GM19438 (cell line): Measurements from ENCODE around the gene ABCA5.

Experiments used
- ATAC-seq: cut with Tn5 transposase; IDR thresholded peaks from one replicate; pipeline ENCODE4 v1.9.1; 2021; ENCODE audit warnings: low read depth; ENCODE audit not compliant: unreplicated experiment

The ABCA5 gene

GRCh38 chr17:69268543-69269014 is 58.4 kb downstream of the ABCA5 start:
- no peak for ATAC-seq

GRCh38 chr17:69267219-69267618 is 59.7 kb downstream of the ABCA5 start:
- ATAC-seq = no peak

DNA sequence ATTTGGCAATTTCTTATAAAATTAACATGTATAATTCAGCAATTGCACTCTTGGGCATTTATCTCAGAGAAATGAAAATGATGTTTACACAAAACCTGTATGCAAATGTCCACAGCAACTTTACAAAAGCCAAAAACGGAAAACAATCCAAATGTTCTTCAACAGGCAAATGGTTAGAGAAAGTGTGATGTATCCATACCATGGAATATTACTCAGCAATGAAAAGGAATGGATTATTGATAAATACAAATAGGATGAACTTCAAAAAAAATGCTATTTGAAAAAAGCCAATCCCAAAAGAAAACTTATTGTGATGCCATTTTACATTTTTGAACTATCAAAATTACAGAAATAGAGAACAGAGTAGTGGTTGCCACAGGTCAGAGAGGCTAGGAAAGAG is 61.1 kb downstream of the ABCA5 start:
- no peak for ATAC-seq

- no peak for ATAC-seq
Measured at GRCh38 chr17:69254187-69254586, 72.7 kb downstream of the ABCA5 start.

- ATAC-seq = no peak
Measured at GRCh38 chr17:69250641-69251040, 76.3 kb downstream of the ABCA5 start.

GRCh38 chr17:69246726-69247375 is 80.1 kb downstream of the ABCA5 start:
- no peak for ATAC-seq

DNA sequence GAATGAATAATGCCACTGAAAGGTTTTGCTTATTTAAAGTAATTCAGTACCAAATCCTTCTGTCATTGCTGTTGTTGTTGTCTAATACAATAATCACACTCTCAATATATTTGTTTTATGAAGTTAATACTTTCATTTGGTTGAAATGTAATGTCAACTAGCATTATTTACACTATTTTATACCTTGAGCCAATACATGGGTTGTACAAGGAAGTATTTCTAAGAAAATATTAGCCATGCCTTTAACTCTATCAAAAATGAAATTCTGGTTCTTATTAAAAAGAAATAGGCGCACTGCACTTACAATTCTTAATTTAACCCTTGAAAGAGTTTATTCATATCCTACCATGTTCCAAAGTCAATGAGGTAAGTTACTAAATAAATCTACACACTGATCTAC is 80.7 kb downstream of the ABCA5 start:
- ATAC-seq = no peak

DNA sequence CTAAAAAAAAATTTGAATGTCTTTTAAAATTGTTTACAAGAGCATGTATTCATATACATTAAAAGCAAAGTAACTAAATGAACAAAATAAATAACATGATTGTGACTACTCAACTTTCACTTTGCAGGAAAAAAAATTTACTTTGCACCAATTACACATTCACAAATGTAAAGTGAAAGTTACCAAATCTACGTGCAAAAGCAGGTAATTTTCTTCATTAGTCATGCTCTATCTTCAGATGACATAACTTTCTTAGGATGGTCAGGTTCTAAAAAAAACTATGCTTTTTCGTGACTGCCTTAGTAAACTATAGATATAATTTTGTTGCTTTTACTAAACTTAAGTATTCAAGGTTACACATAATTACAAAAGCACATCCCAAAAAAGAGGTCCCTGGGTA is 81.3 kb downstream of the ABCA5 start:
- ATAC-seq = no peak

GRCh38 chr17:69239611-69240600 is 87.0 kb downstream of the ABCA5 start:
- no peak for ATAC-seq

DNA sequence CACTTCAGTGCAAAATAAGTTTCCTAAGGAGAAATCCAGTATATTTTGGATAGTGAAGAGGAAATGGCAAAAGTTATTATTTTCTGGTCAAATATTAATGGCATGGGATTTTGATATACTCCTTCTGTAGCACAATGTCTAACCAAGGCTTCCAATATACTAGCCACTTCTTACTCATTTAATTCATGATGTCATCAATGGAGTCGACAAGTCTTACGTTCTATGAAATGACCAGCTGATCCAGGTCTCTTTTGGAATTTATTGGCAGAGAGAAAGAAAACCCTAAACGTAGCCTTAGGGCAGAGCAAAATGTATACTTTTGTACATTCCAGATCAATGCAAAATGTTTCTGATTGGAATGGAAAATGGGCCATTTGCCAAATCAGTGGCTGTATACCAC is 90.0 kb downstream of the ABCA5 start:
- no peak for ATAC-seq

GRCh38 chr17:69236464-69236863 is 90.5 kb downstream of the ABCA5 start:
- no peak for ATAC-seq

DNA sequence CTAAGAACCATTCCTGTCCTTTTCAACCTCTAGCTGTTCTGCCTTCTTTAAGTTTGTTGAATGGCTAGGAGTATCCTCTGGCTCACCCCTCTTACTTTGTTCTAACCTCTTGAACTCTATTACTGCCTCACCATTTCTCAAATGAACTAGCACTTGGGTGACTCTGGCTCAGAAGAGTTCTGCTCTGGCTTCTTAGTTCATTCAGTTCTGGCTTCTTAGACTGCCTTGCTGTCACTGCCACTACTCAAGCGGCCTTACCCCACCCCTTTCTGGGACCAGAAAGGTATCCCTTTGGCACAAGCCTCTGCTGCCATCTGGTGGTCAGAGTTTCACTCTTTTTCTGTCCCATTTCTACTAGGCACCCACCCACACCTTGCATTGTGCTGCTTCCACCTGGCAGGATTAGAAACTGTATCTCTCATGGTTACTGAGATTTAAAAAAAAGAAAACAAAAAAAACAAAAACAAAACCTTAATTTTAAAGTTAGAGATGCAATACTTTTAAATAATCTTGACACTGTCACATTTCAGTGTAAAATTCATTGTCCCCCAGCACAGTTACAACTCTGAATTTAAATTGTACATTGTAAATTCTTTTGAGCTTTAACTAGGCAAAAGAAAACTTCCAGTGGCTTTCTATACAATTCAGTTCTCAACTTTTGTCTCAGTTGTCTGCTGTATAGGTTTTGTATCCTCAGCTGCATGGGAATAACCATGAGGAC is 91.4 kb downstream of the ABCA5 start:
- ATAC-seq = peak; percentile 91

GRCh38 chr17:69232650-69233049 is 94.3 kb downstream of the ABCA5 start:
- ATAC-seq = no peak

DNA sequence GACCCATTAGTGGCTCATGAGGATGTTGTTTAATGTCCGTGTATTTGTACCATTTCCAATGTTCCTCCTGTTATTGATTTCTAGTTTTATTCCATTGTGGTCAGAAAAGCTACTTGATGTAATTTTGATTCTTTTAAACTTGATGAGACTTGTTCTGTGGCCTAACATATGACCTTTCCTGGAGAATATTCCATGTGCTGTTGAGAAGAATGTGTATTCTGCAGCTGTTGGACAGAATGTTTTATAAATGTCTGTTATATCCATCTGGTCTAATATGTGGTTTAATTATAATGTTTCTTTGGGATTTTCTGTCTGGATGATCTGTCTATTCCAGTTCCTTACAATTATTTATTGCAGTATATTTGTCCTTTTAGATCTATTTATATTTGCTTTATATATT is 95.4 kb downstream of the ABCA5 start:
- no peak for ATAC-seq

GRCh38 chr17:69230939-69231338 is 96.0 kb downstream of the ABCA5 start:
- no peak for ATAC-seq

GRCh38 chr17:69228576-69228975 is 98.4 kb downstream of the ABCA5 start, which contains the start of gene ABCA10:
ABCA10 (minus strand) TSS chr17:69228824; CDS start chr17:69225358, 3,466 bp downstream.
- ATAC-seq = no peak

DNA sequence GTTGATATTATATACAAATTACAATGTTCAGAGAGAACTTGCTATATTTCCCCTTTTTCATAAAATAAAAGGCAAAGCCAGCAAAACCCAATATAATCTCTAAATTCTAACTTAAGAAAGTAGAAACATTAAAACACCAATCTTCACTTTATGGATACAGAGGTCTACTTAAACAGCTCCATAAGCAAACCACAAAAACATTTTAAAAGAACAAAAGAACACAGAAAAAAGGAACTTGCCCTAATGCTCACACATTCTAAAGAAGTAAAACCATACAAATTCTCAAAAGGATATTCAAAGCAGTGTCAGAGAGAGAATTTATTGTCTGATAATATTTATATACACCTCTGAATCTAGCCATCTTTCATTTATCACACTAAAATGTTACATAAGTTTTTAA is 98.9 kb downstream of the ABCA5 start:
- ATAC-seq = no peak

DNA sequence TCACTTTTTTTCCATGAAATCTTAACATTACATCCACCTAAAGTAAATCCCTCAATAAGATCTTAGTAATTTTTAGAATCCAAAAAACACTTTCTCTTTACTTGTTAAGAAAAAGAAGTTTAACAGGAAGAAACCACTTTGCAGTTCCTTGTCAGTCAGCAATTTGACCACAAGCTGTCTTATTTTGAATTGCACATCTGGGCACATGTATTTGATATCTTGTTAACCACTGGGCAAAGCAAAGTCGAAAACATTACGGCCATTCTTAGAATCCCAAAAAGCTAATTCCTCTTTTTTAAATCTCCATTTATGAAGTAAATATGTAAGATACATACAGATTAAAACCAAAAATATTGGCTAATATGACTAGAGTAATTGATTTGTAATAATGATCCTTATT is 99.4 kb downstream of the ABCA5 start:
- no peak for ATAC-seq

GRCh38 chr17:69223809-69224208 is 103.1 kb downstream of the ABCA5 start:
- ATAC-seq = peak; percentile 97

DNA sequence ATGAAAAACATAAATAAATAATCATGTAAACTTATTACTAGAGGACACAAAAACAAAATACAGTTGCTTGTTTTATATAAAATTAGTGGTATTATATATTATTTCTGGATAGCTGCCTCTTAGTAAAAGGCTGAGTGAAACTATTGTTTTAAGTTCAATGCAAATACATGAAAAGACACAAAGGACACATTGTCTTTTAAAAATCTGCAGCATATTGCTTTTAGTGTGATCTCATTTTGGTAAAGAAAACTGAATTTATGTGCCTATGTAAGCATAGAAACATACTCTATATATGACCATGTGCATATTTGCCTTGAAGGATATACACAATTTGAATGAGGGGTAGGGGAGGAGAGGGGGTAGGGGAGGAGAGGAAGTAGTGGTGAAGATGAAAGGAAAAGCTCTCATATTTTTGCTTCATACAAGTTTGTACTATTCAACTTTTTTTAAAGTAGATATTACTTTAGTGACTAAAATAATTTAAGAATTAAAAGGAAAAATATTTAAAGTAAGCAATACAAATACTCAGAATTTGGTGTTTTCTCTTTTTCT is 104.2 kb downstream of the ABCA5 start:
- no peak for ATAC-seq

DNA sequence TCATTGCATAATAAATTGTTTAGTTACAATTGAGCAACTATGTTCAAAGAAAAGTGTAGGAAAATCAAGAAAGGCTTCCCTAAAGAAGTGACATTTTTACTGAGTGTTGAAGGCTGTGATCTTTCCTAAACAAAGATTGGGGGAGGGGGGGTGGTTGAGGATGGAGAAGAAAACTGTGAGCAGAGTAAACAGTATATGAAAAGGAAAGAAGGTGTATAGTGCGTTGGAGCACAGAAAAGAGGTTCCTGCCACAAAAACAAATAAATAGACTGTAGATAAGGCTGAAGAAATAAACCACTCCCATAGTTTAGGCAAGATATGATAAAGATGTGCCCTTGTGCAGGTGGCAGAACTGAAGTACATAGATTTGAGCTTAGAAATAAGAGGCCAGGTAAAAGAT is 106.8 kb downstream of the ABCA5 start:
- no peak for ATAC-seq
